Uterus (tissue), 2 donors: ENCODE results near the gene COPB2.

ENCODE experiments used
- POLR2A ChIP-seq, 2 donors: fragments of 450-650 bp; IDR thresholded peaks; one replicate each; pipeline ENCODE4 v1.6.1; 2016; ENCODE audit warnings: antibody characterized with exemption in 2 of 2, mild to moderate bottlenecking in 1 of 2, moderate library complexity in 1 of 2
- TF ChIP-seq, protein P1 (sequence below), 4 experiments: fragments of 200-600 bp in 2 of 4; fragments of 450-650 bp in 2 of 4; sonication (generic) in 2 of 4; IDR thresholded peaks; one replicate each; pipeline ENCODE4 v1.5.1; 2016 to 2019; ENCODE audit warnings: antibody characterized with exemption in 4 of 4, mild to moderate bottlenecking in 2 of 4, moderate library complexity in 1 of 4

GRCh38 chr3:139327861-139328260, 61.6 kb downstream of the COPB2 start:
- TF ChIP-seq, protein P1, sequence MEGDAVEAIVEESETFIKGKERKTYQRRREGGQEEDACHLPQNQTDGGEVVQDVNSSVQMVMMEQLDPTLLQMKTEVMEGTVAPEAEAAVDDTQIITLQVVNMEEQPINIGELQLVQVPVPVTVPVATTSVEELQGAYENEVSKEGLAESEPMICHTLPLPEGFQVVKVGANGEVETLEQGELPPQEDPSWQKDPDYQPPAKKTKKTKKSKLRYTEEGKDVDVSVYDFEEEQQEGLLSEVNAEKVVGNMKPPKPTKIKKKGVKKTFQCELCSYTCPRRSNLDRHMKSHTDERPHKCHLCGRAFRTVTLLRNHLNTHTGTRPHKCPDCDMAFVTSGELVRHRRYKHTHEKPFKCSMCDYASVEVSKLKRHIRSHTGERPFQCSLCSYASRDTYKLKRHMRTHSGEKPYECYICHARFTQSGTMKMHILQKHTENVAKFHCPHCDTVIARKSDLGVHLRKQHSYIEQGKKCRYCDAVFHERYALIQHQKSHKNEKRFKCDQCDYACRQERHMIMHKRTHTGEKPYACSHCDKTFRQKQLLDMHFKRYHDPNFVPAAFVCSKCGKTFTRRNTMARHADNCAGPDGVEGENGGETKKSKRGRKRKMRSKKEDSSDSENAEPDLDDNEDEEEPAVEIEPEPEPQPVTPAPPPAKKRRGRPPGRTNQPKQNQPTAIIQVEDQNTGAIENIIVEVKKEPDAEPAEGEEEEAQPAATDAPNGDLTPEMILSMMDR (IDR thresholded peaks at IDR 0.05): no peak
- TF ChIP-seq POLR2A (IDR thresholded peaks at IDR 0.05): no peak
